ENCODE measurements around the gene NEFH.
"Not testable (repeated sequence)": the region's sequence is repeated elsewhere in the genome, so short reads cannot be mapped to it uniquely, and the experiment has no call there.

NEFH gene

DNA sequence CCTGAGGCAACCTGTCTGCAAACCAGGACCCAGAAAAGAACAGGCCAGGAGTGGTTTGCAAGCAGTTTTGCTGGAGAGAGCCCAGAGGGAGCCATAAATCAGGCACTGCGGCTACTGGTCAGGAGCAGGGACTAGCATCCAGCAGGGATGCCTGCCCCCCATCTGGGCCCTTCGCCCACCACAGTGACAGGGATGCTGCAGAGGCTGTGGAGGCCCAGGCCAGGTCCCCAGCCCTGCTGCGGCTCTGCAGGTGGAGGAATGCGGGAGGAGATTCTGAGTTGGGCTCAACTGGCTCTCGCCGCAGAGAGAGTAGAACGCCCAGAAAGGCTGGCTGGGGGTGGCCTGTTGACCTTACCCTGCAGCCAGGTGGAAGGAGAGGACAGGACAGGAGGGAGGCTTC lies 16.4 kb upstream of the NEFH start:
- DNase-seq, result no peak

DNA sequence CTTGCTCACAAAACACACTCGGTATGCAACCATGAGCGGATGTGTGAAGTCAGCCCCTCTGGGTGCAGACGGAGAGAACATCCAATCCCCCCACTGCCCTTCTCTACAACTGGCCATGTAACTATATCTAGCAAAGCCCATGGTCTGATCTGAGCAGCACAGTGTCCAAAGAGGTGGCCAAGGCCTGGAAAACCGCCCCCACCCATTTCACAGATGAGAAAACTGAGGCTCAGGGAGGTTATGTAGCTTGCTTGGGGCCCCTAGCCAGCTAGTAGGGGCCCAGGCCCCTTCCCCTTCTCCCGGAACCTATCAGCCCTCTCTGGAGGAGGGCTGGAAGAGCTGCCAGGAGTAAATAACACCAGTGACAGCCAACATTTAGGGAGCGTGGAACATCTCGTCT lies 15.4 kb upstream of the NEFH start:
- DNase-seq, result no peak

DNA sequence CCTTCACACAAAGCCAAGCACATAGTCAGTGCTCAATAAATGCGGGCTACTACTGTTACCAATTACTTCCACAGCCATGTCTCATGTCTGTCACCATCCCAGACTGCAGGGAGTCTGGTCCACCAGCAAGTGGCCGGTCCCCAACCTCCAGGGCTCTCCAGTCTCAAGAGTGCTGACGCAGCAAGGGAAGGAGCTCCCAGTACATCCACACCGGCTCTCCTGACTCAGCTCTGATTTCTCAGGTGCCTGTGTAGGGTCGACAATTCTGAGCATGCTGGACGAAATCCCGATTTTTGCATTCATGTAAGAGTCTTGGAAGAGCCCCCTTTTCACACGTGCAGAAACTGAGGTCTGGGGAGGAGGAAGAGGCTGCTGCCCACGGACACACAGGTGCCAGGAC lies 10.3 kb upstream of the NEFH start:
- DNase-seq, result no peak

DNA sequence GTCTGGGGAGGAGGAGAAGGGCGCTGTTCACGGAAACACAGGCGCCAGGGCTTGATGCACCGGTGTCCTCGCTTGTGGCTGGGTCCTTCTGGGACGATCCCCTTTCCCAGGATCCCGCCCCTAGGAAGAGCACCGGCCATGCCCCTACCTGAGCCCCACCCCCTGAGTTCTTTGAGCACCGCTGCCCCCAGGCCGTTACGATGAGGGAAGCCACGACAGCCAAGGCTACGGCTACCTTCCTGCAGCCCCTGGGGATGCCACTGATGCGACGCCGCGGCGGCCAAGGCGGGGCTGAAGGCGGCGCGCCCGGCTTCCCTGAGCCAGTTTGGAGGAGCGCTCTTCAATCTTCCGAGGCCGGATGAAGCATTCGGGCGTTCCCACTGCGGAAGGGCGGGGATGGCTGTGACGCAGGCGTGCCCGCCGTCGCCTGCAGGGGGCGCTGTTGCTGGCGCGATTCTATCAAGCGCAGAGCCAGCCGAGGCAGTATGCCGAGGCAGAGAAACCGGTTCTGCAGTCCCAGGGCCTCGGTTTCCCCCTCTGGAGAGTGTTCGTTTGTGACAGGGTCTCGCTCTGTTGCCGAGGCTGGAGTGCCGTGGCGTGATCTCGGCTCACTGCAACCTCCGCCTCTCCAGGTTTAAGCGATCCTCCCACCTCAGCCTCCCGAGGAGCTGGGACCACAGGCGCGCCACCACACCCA lies 9.7 kb upstream of the NEFH start:
- no peak for DNase-seq

DNA sequence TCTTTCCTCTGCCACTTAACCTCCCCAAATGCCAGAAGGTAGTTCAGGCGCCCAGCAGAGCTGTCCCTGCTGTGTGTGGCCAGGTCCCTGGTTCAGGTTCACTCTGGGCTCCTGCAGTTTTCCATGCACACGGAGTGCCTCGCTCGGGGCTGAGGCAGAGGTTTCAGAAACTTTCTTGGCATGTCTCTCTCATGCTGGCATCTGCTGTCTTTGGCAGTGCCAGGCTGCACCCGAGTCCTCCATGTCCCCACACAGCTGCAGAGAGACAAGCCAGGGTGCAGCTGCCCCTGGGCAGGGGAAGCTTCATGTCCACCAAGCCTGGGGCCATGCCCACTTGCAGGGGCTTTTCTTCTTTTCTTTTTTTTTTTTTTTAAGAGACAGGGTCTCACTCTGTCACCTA lies 7.0 kb upstream of the NEFH start:
- DNase-seq, result no peak

DNA sequence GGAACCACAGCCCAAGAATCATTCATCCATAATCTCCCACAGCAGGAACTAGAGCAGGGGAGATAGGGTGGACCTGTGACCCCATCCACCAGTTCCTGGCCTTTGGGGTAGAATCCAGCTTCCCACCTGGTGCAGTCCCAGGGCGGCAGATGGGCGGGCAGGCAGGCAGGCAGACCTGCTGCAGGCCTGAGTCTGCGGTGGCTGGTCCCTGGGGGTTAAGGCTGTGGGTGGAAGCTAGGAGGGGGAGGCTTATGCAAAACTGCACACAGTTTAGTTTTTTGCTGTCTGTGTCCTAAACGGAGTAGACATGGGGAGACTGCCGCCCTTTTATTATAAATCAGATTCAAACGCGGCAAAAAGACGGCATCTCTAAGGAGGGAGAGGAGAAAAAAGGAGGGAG lies 4.5 kb upstream of the NEFH start:
- no peak for DNase-seq

DNA sequence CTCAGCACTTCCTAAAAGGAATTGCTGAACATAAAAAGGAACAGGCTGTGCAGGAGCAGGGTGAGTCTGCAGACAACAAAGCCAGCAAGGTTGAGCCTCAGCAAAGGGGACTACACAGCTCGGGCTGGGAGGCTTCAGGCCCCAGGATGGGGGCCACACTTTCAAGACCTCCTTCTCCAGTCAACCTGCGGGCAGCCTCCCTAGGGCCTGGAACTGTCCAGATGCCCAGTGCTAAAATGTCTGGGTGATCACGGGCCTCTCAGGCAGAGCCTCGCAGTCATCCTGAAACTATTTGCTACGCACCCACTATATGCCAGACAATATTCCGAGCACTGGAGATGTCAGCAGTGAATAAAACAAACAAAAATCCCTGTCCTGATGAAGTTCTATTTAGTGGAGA lies 3.9 kb upstream of the NEFH start:
- no peak for DNase-seq

DNA sequence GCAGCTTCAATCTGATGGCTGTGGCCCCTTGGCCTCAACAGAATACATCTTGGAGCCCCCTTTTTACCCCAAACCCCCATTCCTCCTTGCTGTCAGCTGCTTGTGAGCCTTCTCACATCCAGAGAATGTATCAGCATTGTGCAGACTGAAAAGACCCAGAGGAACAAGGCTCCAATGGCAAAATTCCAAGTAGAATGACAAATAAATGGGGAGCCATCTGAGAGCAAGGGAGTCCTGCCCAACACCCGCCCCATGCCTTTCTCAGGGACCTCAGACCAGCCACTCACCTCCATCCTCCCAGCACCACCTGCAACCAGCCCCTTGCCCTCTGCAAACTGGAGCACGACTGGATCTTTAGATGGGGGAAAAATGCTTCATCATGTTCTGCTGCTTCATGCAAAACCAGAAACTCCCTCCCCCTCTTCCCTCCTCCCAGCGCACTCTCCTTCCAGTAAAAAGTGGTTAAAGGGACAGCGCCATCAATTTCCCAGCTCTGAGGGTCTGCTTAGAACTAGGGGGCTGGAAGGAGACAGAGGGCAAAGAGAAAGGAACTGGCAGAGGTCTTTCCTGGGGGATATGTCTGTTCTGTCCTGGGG lies 2.2 kb upstream of the NEFH start:
- DNase-seq, result no peak

DNA sequence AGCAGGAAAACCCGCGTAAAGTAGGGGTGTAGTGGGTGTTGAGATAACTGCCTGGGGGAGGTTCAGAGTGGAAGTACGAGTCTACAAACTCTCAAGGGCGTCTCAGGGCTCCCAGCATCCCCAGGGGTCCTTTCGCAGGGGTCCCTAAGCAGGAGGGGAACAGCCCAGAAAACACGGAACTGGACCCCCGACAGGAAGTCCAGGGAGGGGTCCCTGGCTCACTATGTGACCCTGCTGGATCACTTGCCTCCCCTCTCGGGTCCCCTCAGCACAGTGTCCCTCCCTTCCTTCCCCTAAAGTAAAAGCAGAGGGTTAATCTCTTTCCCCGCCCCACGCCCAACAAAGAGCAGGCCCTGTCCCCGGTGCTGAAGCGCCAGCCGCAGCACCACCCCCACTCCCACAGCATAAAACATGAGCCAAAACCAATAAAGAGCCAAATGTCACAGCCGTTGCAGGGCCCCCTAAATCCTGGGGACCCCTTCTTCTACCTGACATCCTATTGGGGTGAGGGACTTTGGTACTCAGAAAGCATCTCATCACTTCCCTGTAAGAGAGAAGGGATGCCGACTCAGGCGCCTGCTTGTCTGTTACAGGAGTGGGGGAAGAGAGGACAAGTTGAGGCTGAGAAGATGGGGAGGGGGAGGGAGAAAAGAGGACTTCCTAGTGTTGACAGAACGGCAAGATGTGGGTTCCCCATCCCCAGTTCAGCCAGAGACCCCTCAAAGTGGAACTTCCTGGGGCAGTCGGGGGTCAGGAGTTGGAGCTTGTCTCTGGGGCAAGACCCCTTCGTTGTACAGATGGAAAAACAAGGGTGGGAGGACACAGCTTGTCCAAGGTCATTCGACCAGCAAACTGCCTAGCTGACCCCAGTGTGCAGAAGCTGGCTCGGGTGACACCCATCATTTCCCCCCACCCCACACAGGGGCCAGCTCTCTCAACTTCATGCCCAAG lies 1.4 kb upstream of the NEFH start:
- no peak for DNase-seq

DNA sequence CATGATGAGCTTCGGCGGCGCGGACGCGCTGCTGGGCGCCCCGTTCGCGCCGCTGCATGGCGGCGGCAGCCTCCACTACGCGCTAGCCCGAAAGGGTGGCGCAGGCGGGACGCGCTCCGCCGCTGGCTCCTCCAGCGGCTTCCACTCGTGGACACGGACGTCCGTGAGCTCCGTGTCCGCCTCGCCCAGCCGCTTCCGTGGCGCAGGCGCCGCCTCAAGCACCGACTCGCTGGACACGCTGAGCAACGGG lies 169 bp downstream of the NEFH start:
- no peak for DNase-seq

DNA sequence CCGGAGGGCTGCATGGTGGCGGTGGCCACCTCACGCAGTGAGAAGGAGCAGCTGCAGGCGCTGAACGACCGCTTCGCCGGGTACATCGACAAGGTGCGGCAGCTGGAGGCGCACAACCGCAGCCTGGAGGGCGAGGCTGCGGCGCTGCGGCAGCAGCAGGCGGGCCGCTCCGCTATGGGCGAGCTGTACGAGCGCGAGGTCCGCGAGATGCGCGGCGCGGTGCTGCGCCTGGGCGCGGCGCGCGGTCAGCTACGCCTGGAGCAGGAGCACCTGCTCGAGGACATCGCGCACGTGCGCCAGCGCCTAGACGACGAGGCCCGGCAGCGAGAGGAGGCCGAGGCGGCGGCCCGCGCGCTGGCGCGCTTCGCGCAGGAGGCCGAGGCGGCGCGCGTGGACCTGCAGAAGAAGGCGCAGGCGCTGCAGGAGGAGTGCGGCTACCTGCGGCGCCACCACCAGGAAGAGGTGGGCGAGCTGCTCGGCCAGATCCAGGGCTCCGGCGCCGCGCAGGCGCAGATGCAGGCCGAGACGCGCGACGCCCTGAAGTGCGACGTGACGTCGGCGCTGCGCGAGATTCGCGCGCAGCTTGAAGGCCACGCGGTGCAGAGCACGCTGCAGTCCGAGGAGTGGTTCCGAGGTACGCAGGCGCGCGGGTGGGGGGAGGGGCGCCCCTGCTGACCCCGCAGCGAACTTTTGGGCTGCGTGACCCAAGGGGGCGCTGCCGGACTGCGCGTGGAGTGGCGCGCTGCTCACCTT lies 670 bp downstream of the NEFH start:
- DNase-seq, result no peak

DNA sequence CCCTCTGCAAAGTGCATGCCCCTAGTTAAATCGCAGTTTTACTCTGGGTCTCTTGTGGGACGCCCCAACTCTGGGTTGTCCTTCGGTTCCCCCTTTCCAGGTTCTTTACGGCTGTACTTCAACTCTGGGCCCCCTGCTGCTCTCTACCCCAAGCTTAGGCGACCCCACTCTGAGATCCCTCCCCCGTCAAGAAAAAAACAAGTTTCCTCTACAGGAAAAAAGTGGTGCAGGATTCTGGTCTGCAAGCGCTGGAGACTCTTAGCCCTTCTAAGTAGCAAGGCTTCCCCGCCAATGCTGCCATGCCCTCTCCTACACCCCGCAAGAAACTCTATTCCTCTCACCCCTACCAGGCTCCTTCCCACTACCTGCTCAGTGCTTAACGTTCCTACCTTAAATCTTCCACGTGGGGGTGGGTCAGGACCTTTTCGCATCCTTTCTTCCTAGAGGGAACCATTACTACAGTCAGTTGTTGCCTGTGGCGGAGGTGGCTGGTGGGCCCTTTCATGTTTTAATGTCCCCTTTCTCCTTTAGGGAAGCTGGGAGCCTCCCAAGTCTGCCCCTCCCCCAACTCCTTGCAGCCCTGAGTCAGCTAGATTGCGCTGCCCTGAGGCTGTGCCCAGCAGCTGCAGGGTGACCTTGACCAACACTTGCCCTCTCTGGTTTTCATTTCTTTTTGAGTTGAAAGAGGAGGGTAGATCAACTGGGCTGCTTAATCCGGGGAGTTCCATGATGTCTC lies 1.4 kb downstream of the NEFH start:
- no peak for DNase-seq

DNA sequence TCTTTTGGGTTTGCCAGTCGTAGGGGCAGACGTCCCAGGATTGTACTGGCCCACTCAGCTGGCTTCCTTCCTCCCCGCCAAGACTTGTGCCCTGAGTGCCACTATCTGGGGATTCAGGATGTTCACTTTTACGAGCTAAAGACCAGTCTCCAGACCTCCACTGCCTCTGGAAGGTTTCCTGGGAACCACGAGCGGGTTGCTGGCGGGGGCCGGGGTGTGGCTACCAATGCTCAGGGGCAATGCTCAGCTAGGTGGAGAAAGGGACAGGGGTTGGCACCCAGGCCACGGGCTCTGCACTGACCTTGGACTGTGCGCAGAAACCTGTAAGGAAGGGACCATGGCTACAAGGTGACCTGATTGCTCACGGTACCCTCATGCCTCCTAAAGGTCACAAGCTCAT lies 2.2 kb downstream of the NEFH start:
- DNase-seq, result no peak

DNA sequence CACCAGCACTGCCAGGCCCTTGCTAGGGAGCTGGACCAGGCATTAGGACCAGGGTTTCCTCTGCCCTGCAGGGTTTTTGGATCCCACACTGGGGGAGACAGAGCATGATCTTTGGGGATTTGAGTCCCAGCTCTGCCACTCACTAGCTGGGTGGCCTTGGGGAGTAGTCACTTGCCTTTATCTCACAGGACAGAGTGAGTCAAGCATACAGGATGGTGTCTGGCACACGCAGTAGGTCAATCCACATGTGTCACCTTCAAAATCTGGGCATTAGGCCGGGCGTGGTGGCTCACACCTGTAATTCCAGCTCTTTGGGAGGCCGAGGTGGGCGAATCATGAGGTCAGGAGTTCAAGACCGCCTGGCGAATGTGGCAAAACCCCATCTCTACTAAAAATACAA lies 2.7 kb downstream of the NEFH start:
- no peak for DNase-seq

DNA sequence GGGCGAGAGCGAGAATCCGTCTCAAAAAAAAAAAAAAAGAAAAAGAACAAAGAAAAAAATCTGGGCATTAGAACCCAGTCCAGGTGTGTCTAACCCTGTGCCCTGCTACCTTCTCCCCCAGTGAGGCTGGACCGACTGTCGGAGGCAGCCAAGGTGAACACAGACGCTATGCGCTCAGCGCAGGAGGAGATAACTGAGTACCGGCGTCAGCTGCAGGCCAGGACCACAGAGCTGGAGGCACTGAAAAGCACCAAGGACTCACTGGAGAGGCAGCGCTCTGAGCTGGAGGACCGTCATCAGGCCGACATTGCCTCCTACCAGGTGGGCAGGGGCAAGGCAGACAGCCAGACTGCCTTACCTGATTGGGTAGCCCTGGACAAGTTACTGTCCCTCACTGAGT lies 3.2 kb downstream of the NEFH start:
- no peak for DNase-seq

DNA sequence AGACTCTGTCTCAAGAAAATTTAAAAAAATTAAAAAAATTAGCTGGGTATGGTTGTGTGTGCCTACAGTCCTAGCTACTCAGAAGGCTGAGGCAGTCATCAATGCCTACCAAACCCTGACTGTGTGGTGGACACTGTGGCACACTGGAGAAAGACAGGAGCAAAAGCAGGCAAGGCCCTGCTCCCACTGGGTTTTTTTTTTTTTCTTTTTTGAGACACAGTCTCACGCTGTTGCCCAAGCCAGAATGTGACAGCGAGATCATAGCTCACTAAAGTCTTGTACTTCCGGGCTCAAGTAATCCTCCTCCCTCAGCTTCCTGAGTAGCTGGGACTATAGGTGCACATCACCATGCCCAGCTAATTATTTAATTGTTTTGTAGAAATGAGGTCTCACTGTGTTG lies 4.6 kb downstream of the NEFH start:
- no peak for DNase-seq

DNA sequence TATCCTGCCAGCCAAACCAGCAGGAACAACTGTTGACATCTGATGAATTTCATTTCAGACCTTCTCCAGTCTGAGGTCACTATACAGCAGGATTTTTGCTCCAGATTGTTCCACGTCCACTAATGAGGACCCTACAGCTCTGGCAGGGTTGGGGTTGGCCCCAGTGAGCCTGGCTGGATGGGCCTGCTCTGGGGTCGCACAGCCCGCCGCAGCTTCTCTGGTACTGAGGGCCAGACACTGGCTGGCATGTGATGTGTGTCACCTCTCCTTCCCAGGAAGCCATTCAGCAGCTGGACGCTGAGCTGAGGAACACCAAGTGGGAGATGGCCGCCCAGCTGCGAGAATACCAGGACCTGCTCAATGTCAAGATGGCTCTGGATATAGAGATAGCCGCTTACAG lies 5.4 kb downstream of the NEFH start:
- no peak for DNase-seq

DNA sequence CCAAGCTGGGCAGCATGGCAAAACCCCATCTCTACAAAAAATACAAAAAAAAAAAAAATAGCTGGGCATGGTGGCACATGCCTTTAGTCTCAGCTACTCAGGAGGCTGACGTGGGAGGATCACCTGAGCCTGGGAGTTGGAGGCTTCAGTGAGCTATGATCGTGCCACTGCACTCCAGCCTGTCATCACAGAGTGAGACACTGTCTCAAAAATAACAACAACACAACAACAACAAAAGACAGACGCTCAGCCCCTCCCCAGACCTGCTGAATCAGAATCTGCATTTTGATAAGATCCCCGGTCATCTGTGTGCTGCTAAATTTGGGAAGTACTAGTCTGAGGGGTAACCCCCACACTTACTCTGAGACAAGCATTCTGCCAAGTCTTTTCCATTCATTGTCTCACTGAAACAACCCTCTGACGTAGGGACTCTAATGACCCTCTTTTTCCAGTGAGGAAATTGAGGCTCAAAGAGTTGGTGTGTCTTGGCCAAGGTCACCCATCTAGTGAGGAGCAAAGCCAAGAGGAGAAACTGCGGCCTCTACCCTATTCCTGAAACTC lies 7.5 kb downstream of the NEFH start:
- DNase-seq, result no peak

DNA sequence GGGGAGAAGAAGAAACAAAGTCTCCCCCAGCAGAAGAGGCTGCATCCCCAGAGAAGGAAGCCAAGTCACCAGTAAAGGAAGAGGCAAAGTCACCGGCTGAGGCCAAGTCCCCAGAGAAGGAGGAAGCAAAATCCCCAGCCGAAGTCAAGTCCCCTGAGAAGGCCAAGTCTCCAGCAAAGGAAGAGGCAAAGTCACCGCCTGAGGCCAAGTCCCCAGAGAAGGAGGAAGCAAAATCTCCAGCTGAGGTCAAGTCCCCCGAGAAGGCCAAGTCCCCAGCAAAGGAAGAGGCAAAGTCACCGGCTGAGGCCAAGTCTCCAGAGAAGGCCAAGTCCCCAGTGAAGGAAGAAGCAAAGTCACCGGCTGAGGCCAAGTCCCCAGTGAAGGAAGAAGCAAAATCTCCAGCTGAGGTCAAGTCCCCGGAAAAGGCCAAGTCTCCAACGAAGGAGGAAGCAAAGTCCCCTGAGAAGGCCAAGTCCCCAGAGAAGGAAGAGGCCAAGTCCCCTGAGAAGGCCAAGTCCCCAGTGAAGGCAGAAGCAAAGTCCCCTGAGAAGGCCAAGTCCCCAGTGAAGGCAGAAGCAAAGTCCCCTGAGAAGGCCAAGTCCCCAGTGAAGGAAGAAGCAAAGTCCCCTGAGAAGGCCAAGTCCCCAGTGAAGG lies 9.2 kb downstream of the NEFH start:
- DNase-seq, result not testable (repeated sequence)

DNA sequence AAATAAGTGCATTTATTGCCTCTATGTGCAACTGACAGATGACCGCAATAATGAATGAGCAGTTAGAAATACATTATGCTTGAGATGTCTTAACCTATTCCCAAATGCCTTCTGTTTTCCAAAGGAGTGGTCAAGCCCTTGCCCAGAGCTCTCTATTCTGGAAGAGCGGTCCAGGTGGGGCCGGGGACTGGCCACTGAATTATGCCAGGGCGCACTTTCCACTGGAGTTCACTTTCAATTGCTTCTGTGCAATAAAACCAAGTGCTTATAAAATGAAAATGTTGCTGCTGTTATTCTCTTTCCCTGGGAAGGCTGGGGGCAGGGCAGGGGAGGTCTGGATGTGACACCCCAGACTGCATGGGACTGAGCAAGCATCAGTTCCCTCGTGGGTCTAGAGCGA lies 11.0 kb downstream of the NEFH start:
- DNase-seq, result no peak

DNA sequence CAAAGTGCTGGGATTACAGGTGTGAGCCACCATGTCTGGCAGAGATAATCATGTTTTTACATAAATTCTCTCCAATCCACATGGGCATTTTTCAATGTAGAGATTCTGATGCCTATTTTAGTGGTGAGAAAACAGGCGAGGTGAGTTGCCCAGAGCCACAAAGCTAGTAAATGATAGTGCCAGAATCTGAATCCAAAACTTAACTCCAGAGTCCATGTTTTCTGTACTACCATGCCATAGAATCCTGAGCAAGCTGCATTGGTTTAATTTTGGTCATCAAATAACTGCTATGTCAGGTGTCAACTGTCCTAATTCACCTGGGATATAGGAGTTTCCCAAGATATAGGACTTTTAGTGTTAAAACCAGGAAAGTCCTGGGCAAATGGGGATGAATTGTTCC lies 13.6 kb downstream of the NEFH start:
- DNase-seq, result no peak

DNA sequence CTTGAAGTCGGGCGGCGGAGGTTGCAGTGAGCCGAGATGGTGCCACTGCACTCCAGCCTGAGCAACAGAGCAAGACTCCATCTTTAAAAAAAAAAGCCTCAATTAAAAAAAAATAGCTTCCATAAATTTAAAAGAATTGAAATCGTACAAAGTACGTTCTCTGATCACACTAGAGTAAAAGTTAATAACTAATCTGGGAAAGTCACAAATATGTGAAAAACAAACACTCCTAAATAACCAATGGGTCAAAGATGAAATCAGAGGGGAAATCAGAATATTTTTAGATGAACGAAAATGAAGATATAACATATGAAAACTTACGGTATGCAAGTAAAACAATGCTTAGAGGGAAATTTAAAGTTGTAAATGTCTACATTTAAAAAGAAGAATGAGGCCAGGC lies 19.8 kb downstream of the NEFH start:
- DNase-seq, result no peak
